SK-N-SH treated with all-trans-retinoic acid at 6 μM for 48 hours (cell line): Measurements from ENCODE around the gene LRRC40.

ENCODE experiments used
- ATAC-seq: fragments of 200-7000 bp; cut with Tn5 transposase; 3 replicates; pipeline ENCODE4 v1.9.1; 2020; ENCODE audit warnings: mild to moderate bottlenecking, moderate library complexity
- ARNTL ChIP-seq: fragments of 450-650 bp; formaldehyde crosslinking; IDR thresholded peaks from 2 replicates; pipeline ENCODE4 v1.5.0; 2020; ENCODE audit warnings: low read depth, mild to moderate bottlenecking, moderate library complexity, borderline replicate concordance
- BACH2 ChIP-seq: fragments of 250-450 bp; sonication (Bioruptor Pico); IDR thresholded peaks from 2 replicates; pipeline ENCODE4 v1.9.0; 2021; ENCODE audit warnings: mild to moderate bottlenecking, borderline replicate concordance
- CREB5 ChIP-seq: fragments of 250-450 bp; sonication (Bioruptor Pico); IDR thresholded peaks from 2 replicates; pipeline ENCODE4 v1.5.1; 2020; ENCODE audit warnings: low read depth, mild to moderate bottlenecking, moderate library complexity
- CSDC2 ChIP-seq: fragments of 250-450 bp; sonication (Bioruptor Pico); IDR thresholded peaks from 2 replicates; pipeline ENCODE4 v1.5.0; 2020; ENCODE audit warnings: mild to moderate bottlenecking, moderate library complexity
- CSRNP3 ChIP-seq: fragments of 250-450 bp; sonication (Bioruptor Pico); IDR thresholded peaks from 2 replicates; pipeline ENCODE4 v1.5.1; 2021; ENCODE audit warnings: mild to moderate bottlenecking, moderate library complexity
- ESRRG ChIP-seq: fragments of 250-450 bp; sonication (Bioruptor Pico); IDR thresholded peaks from 2 replicates; pipeline ENCODE4 v1.6.1; 2021; ENCODE audit warnings: mild to moderate bottlenecking
- GLIS3 ChIP-seq: fragments of 250-450 bp; sonication (Bioruptor Pico); IDR thresholded peaks from 2 replicates; pipeline ENCODE4 v1.5.0; 2020; ENCODE audit warnings: mild to moderate bottlenecking, moderate library complexity
- ISL1 ChIP-seq: fragments of 250-450 bp; sonication (Bioruptor Pico); IDR thresholded peaks from 2 replicates; pipeline ENCODE4 v2.1.2; 2022; ENCODE audit warnings: mild to moderate bottlenecking, moderate library complexity
- PATZ1 ChIP-seq: fragments of 250-450 bp; sonication (Bioruptor Pico); IDR thresholded peaks from 2 replicates; pipeline ENCODE4 v1.8.0; 2020; ENCODE audit warnings: mild to moderate bottlenecking, moderate library complexity, borderline replicate concordance
- POU6F1 ChIP-seq: fragments of 250-450 bp; sonication (Bioruptor Pico); IDR thresholded peaks from 2 replicates; pipeline ENCODE4 v1.8.0; 2021; ENCODE audit warnings: low read depth, mild to moderate bottlenecking, moderate library complexity, borderline replicate concordance
- PPARA ChIP-seq: fragments of 250-450 bp; sonication (Bioruptor Pico); IDR thresholded peaks from 2 replicates; pipeline ENCODE4 v1.5.0; 2020; ENCODE audit warnings: mild to moderate bottlenecking, borderline replicate concordance
- RARB ChIP-seq: fragments of 250-450 bp; sonication (Bioruptor Pico); IDR thresholded peaks from 2 replicates; pipeline ENCODE4 v1.8.0; 2021; ENCODE audit warnings: mild to moderate bottlenecking, moderate library complexity
- SNAI2 ChIP-seq: fragments of 250-450 bp; sonication (Bioruptor Pico); IDR thresholded peaks from 2 replicates; pipeline ENCODE4 v1.5.0; 2020; ENCODE audit warnings: mild to moderate bottlenecking, moderate library complexity
- TCF4 ChIP-seq: fragments of 250-450 bp; sonication (Bioruptor Pico); IDR thresholded peaks from 2 replicates; pipeline ENCODE4 v1.8.0; 2021; ENCODE audit warnings: mild to moderate bottlenecking, moderate library complexity, borderline replicate concordance
- TOX ChIP-seq: fragments of 250-450 bp; sonication (Bioruptor Pico); IDR thresholded peaks from 2 replicates; pipeline ENCODE4 v1.8.0; 2021; ENCODE audit warnings: mild to moderate bottlenecking, moderate library complexity, borderline replicate concordance
- TSHZ2 ChIP-seq: fragments of 250-450 bp; sonication (Bioruptor Pico); IDR thresholded peaks from 2 replicates; pipeline ENCODE4 v1.5.0; 2020; ENCODE audit warnings: mild to moderate bottlenecking, moderate library complexity
- ZC3H10 ChIP-seq: fragments of 250-450 bp; sonication (Bioruptor Pico); IDR thresholded peaks from 2 replicates; pipeline ENCODE4 v1.5.1; 2021; ENCODE audit warnings: mild to moderate bottlenecking, moderate library complexity
- ZFP3 ChIP-seq: fragments of 250-450 bp; sonication (Bioruptor Pico); IDR thresholded peaks from 2 replicates; pipeline ENCODE4 v1.5.0; 2020; ENCODE audit warnings: mild to moderate bottlenecking, moderate library complexity
- ZFP30 ChIP-seq: fragments of 450-650 bp; formaldehyde crosslinking; IDR thresholded peaks from 2 replicates; pipeline ENCODE4 v1.5.0; 2022; ENCODE audit warnings: mild to moderate bottlenecking, moderate library complexity
- ZNF565 ChIP-seq: fragments of 450-650 bp; formaldehyde crosslinking; conservative IDR thresholded peaks from 2 replicates; pipeline ENCODE4 v1.5.0; 2020; ENCODE audit warnings: low read depth, mild to moderate bottlenecking, moderate library complexity
- ZNF70 ChIP-seq: fragments of 450-650 bp; formaldehyde crosslinking; IDR thresholded peaks from 2 replicates; pipeline ENCODE4 v1.5.0; 2020; ENCODE audit warnings: mild to moderate bottlenecking, moderate library complexity
- ZNF8 ChIP-seq: fragments of 450-650 bp; formaldehyde crosslinking; IDR thresholded peaks from 2 replicates; pipeline ENCODE4 v1.5.0; 2020; ENCODE audit warnings: mild to moderate bottlenecking, moderate library complexity

The LRRC40 gene

GRCh38 chr1:70205434-70206118, at the start of gene LRRC40:
LRRC40 (minus strand) TSS chr1:70205579; CDS start chr1:70205540, 39 bp downstream.
- TF ChIP-seq TSHZ2 (peak; percentile 83; the same call in 1 of the 2 replicates), ZFP30 (no peak), ZFP3 (peak; percentile 71; the same call in 1 of the 2 replicates), ZNF70 (CRISPR knock-in tag) (0 out of 2 replicates have a peak, but pooled peaks have one; percentile 11)
- TF ChIP-seq, all 23 proteins: peak for 3
- peak; percentile 89 for ATAC-seq

- TF ChIP-seq TOX (CRISPR knock-in tag) (no peak), BACH2 (no peak), CREB5 (CRISPR knock-in tag) (no peak), TCF4 (CRISPR knock-in tag) (no peak), ISL1 (CRISPR knock-in tag) (no peak), SNAI2 (CRISPR knock-in tag) (no peak), RARB (no peak)
- ATAC-seq: no peak
Observed at GRCh38 chr1:70248729-70249128, 43.4 kb upstream of the LRRC40 start.

GRCh38 chr1:70247768-70248167, 42.4 kb upstream of the LRRC40 start:
- TF ChIP-seq ESRRG (CRISPR knock-in tag) (no peak), ISL1 (CRISPR knock-in tag) (no peak), PPARA (CRISPR knock-in tag) (no peak), ZC3H10 (CRISPR knock-in tag) (no peak), ZNF8 (CRISPR knock-in tag) (no peak), TCF4 (CRISPR knock-in tag) (no peak), CREB5 (CRISPR knock-in tag) (no peak), PATZ1 (CRISPR knock-in tag) (no peak), ARNTL (CRISPR knock-in tag) (no peak), BACH2 (no peak), TOX (CRISPR knock-in tag) (no peak), ZNF565 (CRISPR knock-in tag) (no peak), TSHZ2 (no peak), POU6F1 (CRISPR knock-in tag) (no peak), CSDC2 (CRISPR knock-in tag) (no peak), CSRNP3 (CRISPR knock-in tag) (no peak), GLIS3 (CRISPR knock-in tag) (no peak), SNAI2 (CRISPR knock-in tag) (no peak), ZFP30 (no peak)
- TF ChIP-seq, all 23 proteins: peak for 0
- peak; percentile 17; the same call in 1 of the 3 replicates for ATAC-seq
